GM18499 (cell line): Measurements from ENCODE around the gene TIMM17A.
"Not testable (repeated sequence)": the region's sequence is repeated elsewhere in the genome, so short reads cannot be mapped to it uniquely, and the experiment has no call there.

Experiments used
- ATAC-seq: cut with Tn5 transposase; IDR thresholded peaks from one replicate; pipeline ENCODE4 v1.9.1; 2021; ENCODE audit warnings: moderate number of reproducible peaks; ENCODE audit not compliant: insufficient read depth, unreplicated experiment

TIMM17A gene

DNA sequence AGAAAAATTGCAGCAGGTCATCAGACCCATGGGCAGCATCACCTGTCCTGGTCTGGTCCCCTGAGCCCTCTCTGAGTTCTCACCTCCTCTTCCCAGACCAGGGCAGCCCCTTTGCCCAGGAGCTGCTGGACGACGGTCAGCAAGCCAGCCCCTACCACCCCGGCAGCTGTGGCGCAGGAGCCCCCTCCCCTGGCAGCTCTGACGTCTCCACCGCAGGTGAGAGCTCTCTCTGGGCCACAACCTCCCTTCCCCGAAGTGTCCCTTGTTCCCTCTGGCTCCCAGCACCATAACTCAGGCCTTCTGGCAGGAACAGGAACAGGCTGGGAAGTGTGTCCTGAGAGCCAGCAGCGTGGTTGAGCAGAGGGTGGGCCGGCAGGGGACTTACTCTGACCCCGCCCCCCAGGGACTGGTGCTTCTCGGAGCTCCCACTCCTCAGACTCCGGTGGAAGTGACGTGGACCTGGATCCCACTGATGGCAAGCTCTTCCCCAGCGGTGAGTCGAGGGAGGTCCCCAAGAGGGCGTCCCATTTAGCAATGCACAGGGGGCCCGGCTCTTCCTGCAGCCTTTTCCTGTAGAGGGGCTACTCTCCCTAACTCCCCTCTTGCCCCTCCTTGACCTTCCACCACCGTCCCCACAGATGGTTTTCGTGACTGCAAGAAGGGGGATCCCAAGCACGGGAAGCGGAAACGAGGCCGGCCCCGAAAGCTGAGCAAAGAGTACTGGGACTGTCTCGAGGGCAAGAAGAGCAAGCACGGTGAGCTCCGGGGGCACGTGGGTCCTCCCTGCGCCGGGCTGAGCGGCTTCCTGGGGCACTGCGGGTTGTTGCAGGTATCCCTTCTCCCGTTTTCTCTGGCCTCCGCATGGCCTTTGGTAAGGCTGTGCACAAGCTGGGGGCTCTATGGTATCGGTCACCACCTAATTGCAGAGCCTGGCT lies 57.5 kb downstream of the TIMM17A start:
- ATAC-seq: no peak

DNA sequence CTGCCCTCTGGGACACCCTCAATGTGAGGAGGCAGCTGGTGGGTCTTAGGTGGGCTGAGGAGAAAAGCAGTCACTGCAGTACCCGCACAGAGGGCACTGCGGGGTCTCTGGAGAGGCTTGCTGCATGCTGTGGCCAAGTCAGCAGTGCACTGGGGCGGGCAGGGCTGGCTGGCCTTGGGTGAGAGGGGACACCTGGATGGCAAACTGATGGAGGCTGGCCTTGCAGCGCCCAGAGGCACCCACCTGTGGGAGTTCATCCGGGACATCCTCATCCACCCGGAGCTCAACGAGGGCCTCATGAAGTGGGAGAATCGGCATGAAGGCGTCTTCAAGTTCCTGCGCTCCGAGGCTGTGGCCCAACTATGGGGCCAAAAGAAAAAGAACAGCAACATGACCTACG lies 58.3 kb downstream of the TIMM17A start:
- ATAC-seq: no peak

DNA sequence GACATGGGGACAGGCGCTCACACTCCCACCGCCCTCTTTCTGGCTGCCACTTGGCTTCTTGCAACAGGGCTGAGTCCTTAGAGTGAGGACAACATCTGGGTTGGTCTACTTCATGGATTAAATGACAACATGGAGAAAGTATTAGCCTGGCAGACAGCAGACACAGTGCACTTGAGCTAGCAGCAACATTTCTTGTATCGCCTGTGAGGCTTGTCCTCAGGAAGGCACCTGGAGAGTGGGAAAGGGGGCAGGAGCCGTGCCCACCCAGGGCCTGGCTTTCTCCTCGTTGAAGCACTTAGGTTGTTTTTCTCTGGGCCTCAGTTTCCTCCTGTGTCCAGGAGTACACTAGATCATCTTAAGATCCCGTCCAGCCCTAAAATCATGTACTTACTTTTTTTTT lies 58.8 kb downstream of the TIMM17A start:
- no peak for ATAC-seq

DNA sequence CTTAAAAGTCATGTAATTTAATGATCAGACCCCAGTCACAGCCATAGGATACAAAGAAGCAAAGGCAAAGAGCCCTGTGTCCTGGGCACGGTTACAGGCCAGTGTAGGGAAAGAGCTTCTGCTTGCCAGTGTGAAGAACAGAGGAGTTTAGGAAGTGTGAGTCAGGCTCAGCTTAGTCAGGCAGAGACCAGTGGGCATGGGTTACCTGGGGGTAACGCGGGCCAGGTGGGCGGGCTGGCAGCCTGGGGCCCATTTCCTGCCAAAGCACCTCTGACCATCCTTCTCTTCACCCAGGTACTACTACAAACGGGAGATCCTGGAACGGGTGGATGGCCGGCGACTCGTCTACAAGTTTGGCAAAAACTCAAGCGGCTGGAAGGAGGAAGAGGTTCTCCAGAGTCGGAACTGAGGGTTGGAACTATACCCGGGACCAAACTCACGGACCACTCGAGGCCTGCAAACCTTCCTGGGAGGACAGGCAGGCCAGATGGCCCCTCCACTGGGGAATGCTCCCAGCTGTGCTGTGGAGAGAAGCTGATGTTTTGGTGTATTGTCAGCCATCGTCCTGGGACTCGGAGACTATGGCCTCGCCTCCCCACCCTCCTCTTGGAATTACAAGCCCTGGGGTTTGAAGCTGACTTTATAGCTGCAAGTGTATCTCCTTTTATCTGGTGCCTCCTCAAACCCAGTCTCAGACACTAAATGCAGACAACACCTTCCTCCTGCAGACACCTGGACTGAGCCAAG lies 59.8 kb downstream of the TIMM17A start:
- ATAC-seq: no peak

DNA sequence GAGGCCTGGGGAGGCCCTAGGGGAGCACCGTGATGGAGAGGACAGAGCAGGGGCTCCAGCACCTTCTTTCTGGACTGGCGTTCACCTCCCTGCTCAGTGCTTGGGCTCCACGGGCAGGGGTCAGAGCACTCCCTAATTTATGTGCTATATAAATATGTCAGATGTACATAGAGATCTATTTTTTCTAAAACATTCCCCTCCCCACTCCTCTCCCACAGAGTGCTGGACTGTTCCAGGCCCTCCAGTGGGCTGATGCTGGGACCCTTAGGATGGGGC lies 60.3 kb downstream of the TIMM17A start:
- ATAC-seq: no peak

DNA sequence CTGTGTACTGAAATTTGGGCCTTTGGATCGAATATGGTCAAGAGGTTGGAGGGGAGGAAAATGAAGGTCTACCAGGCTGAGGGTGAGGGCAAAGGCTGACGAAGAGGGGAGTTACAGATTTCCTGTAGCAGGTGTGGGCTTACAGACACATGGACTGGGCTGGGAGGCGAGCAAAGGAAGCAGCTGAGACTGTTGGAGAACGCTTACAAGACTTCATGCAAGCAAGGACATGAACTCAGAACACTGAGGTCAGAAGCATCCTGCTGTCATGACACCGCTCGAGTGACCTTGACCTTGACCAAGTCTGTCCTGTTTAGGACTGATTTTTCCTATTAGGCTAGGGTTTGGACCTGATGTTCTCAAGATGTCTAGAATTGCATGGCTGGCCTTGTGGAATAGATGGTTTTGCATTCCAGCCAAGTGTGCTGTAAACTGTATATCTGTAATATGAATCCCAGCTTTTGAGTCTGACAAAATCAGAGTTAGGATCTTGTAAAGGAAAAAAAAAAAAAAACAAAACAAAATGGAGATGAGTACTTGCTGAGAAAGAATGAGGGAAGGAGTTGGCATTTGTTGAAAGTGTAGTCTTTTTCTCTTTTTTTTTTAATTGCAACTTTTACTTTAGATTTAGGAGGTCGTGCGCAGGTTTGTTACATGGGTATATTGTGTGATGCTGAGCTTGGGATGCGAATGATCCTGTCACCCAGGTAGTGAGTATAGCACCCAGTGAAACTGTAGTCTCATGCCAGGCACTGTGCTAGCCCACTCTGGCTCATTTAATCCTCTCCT lies 60.9 kb downstream of the TIMM17A start:
- no peak for ATAC-seq

DNA sequence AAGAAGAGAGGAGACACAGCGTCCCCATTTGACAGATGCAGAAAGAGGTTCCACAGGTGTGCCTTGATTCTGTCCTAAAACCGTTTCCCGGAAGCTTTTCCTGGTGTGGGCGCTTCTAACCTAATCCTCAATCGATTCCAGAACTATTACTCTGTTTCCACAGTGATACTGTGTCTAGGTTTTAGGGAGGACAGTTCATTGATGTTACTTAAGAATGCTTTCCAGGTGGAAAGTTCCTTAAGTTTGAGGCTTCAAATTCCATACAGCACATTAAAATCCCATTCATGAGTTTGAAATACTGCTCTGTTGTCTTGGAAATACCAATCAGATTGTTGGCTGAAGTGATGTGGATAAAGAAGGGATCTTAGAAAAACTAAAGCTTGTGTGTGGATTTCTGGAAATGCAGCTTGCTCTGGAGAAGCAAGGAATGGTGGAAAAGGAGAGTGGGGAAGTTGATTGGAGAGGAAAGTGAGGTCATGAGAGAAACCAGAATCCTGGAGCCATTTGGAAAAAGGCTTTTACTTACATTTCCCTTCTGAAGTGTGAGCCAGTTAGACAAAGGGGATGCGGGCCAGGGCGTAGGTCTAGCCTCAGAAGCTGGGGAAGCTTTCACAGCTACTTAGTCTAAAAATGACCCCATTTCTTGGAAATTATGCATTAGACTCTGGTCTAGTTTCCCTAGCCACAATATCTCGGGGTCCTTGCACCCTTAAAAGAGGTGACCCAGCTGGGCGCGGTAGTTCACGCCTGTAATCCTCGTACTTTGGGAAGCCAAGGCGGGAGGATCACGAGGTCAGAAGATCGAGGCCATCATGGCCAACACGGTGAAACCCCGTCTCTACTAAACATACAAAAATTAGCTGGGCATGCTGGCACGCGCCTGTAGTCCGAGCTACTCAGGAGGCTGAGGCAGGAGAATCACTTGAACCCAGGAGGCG lies 61.8 kb downstream of the TIMM17A start:
- no peak for ATAC-seq

DNA sequence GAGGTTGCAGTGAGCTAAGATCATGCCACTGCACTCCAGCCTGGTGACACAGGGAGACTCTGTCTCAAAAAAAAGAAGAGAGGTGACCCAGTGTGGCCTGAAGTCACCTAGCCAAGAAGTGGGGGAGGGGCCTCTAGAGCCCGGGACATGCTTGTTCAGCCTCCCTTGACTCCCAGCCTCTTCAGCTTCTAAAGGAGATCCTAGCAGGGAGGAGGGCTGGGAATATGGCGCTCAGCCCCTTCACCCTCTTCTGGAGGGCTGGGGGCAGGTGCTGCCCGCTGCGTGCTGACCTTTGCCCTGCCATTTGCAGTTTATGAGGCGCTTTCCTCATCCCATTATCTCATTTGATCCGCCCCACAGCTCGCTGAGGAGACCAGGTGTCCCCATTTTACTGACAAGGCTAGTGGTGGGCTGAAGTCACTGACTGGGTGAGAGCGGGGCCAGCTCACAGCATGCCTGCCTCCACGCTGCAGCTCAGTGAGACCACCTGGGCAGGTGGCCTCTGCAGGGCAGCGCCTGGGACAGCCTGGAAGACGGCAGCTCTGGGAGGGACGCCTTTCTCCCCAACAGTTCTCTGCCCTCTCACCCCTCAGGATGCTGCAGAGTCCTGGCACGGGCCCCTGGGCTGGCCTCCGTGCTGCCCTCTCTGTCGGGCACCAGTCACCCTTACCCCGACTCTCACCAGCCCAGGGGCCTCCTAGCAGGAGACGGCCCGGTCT lies 62.6 kb downstream of the TIMM17A start:
- no peak for ATAC-seq

DNA sequence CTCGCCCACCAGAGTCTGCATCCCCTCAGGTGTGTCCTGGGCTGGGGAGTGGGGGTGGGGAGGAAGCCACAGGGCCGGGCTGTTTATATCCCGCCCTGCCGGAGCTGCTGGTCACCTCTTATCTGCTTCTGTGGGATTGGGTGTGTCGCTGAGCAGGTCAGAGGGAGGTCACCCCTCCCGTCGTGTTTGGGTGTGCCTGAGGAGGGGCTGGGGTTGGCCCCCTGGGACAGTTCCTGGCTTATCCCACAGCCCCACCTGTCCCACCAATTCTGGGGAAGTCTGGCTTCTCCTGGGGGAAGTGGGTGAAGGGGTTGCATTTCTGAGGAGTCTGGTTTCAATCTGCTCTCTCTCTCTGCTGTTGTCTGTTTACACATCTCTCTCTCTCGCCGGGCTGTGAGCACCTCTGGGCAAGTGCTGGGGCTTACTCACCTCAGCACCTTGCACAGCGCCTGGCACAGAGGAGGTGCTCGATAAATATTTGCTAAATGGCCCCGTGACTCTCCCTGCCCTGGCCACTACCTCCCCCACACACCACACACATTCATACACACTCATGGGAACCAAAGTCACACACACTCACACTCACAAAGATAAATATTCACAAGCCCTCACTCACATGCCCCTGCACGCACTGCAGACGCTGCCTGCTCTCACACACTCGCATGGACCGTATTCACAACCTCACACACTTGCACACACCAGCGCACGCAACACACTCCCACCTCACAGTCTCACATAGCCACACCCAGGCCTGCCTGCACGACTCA lies 63.3 kb downstream of the TIMM17A start:
- ATAC-seq: no peak

DNA sequence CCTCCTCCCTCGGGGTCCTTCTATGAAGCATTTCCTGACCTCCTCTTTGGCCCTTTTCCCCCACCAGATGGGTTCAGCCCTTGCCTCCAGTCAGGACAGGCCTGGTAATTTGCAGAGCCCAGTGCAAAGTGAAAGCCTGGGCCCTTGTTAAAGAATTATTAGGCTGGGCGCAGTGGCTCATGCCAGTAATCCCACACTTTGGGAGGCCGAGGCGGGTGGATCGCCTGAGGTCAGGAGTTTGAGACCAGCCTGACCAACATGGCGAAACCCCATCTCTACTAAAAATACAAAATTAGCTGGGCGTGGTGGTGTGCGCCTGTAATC lies 63.9 kb downstream of the TIMM17A start:
- not testable (repeated sequence) for ATAC-seq
